GM23248 (cell line): ENCODE measurements around the gene NCKAP5L.
"Not testable (repeated sequence)": the region's sequence is repeated elsewhere in the genome, so short reads cannot be mapped to it uniquely, and the experiment has no call there.

Experiments used
- EZH2 ChIP-seq: fragments of 200-600 bp; sonication (generic); IDR thresholded peaks from 2 replicates; pipeline ENCODE4 v1.6.1; 2018; ENCODE audit warnings: antibody characterized with exemption, mild to moderate bottlenecking; ENCODE audit not compliant: insufficient read depth, poor library complexity, severe bottlenecking
- EZH2phosphoT487 ChIP-seq: fragments of 200-600 bp; sonication (generic); IDR thresholded peaks from 2 replicates; pipeline ENCODE4 v1.6.1; 2018; ENCODE audit warnings: antibody characterized with exemption, moderate library complexity, mild to moderate bottlenecking, low read depth; ENCODE audit not compliant: insufficient read depth

- not testable (repeated sequence) for TF ChIP-seq EZH2phosphoT487, EZH2
Measured at GRCh38 chr12:49860921-49861320, 32.7 kb upstream of the NCKAP5L start.
